ENCODE measurements around the gene MRPL55. TPM values are rescaled to one million over a fixed set of nuclear protein-coding genes. Genes with fewer than 3 reads are reported as not detected.

Gene MRPL55
- polyA plus RNA-seq, 3 donors = 99.8 to 277 (median 104) TPM

- no peak for DNase-seq
- H4K20me1 ChIP-seq (ENCODE audit: insufficient read depth, low read length) = no peaks in the 10 kb centered on the region
- intact Hi-C loops (cut with micrococcal nuclease) = loop anchor here (5.0 to 10.0 kb wide), 5 partner anchors 33 to 350 kb away; partner anchors contain the start of genes TRIM11 (in 2 of the 2), IBA57 (in 1 of the 2) and RNF187 (in 1 of the 2)
- no peak overlapping the region for H3K9ac ChIP-seq (ENCODE audit: insufficient read depth, low read length, poor library complexity, severe bottlenecking)
- peaks cover 20 to 29% of the 10 kb centered on the region in 2 donors for H3K4me1 ChIP-seq (ENCODE audit: control insufficient read depth in 1 of 2, insufficient read depth in 2 of 2, low read length in 2 of 2)
- 94% methylated on average over 10 of the region's 12 CpGs for WGBS (ENCODE audit: insufficient coverage)
- no peaks in the 10 kb centered on the region for H3K27me3 ChIP-seq (ENCODE audit: control insufficient read depth in 2 of 2, insufficient read depth in 2 of 2, low read length in 2 of 2)
- no peaks in the 10 kb centered on the region for H3K9me3 ChIP-seq (replicated peaks in 1 of 2; ENCODE audit: control insufficient read depth in 1 of 2, insufficient read depth in 1 of 2, low read length in 2 of 2)
- no peak overlapping the region for H2AFZ ChIP-seq (ENCODE audit: insufficient read depth, low read depth, low read length, poor library complexity, severe bottlenecking)
- Mint-ChIP-seq H3K4me1 (peaks cover 30% of the 10 kb centered on the region), H3K4me3 (no peak overlapping the region), H3K9me3 (no peaks in the 10 kb centered on the region), H3K36me3 (no peaks in the 10 kb centered on the region), H3K27ac (no peak overlapping the region), H3K27me3 (ENCODE audit: low read depth in 3 of 3) (peaks cover 5 to 10% (median 10%) of the 10 kb centered on the region in 3 donors)
- no peak for TF ChIP-seq CTCF (IDR thresholded peaks at IDR 0.05)
- no peak overlapping the region for H3K4me3 ChIP-seq (replicated peaks in 1 of 3; ENCODE audit: low read depth in 2 of 3, low read length in 3 of 3)
- no peak overlapping the region for H3K27ac ChIP-seq (ENCODE audit: low read depth in 1 of 2, low read length in 2 of 2)
- H3K79me2 ChIP-seq (ENCODE audit: insufficient read depth, low read length) = no peaks in the 10 kb centered on the region
- H3K36me3 ChIP-seq (replicated peaks in 1 of 2; ENCODE audit: control insufficient read depth in 1 of 2, insufficient read depth in 2 of 2, low read length in 2 of 2) = no peaks in the 10 kb centered on the region
- no peak overlapping the region for H3K4me2 ChIP-seq (replicated peaks; ENCODE audit: extremely low read depth, low read length, poor library complexity, severe bottlenecking)
These were observed 25.5 kb upstream of the MRPL55 start for GRCh38 chr1:228134591-228134990.

- H3K36me3 ChIP-seq (replicated peaks in 1 of 2; ENCODE audit: control insufficient read depth in 1 of 2, insufficient read depth in 2 of 2, low read length in 2 of 2) = no peaks in the 10 kb centered on the region
- H2AFZ ChIP-seq (ENCODE audit: insufficient read depth, low read depth, low read length, poor library complexity, severe bottlenecking) = no peak overlapping the region
- no peak overlapping the region for H3K4me2 ChIP-seq (replicated peaks; ENCODE audit: extremely low read depth, low read length, poor library complexity, severe bottlenecking)
- no peak overlapping the region for H3K9ac ChIP-seq (ENCODE audit: insufficient read depth, low read length, poor library complexity, severe bottlenecking)
- no peaks in the 10 kb centered on the region for H3K9me3 ChIP-seq (replicated peaks in 1 of 2; ENCODE audit: control insufficient read depth in 1 of 2, insufficient read depth in 1 of 2, low read length in 2 of 2)
- no peak overlapping the region for H3K27ac ChIP-seq (ENCODE audit: low read depth in 1 of 2, low read length in 2 of 2)
- WGBS (ENCODE audit: insufficient coverage) = 100% methylated on average over 1 of the region's 2 CpGs
- no peak for TF ChIP-seq CTCF (IDR thresholded peaks at IDR 0.05)
- DNase-seq = no peak
- peaks cover 8 to 12% (median 11%) of the 10 kb centered on the region in 3 donors for H3K27me3 Mint-ChIP-seq (ENCODE audit: low read depth in 3 of 3)
- H3K4me3 ChIP-seq (replicated peaks in 1 of 3; ENCODE audit: low read depth in 2 of 3, low read length in 3 of 3) = no peak overlapping the region
- H3K4me3 Mint-ChIP-seq = no peak overlapping the region
- no peaks in the 10 kb centered on the region for H3K79me2 ChIP-seq (ENCODE audit: insufficient read depth, low read length)
- no peaks in the 10 kb centered on the region for H3K9me3 Mint-ChIP-seq
- no peaks in the 10 kb centered on the region for H3K27me3 ChIP-seq (ENCODE audit: control insufficient read depth in 2 of 2, insufficient read depth in 2 of 2, low read length in 2 of 2)
- H3K4me1 ChIP-seq (ENCODE audit: control insufficient read depth in 1 of 2, insufficient read depth in 2 of 2, low read length in 2 of 2) = peaks cover 10 to 14% of the 10 kb centered on the region in 2 donors
- H4K20me1 ChIP-seq (ENCODE audit: insufficient read depth, low read length) = no peaks in the 10 kb centered on the region
- peaks cover 20% of the 10 kb centered on the region for H3K4me1 Mint-ChIP-seq
- no peak overlapping the region for H3K27ac Mint-ChIP-seq
- H3K36me3 Mint-ChIP-seq = no peaks in the 10 kb centered on the region
- intact Hi-C loops (cut with micrococcal nuclease) = loop anchor here (5.0 to 10.0 kb wide), 5 partner anchors 36 to 353 kb away; partner anchors contain the start of genes TRIM11 (in 2 of the 2), IBA57 (in 1 of the 2) and RNF187 (in 1 of the 2)
These were observed 22.7 kb upstream of the MRPL55 start for GRCh38 chr1:228131766-228132165.

All from CD14-positive monocyte (primary cell).